Mammary epithelial cell (primary cell): Measurements from ENCODE around the gene MTMR2.

Source experiments
- CTCF ChIP-seq, 2 donors: IDR thresholded peaks in 1 of 2; conservative IDR thresholded peaks in 1 of 2; 2 replicates each; pipeline ENCODE4 v1.5.1; 2011 to 2012; ENCODE audit warnings: inconsistent platforms in 2 of 2, low read length in 2 of 2, mild to moderate bottlenecking in 2 of 2, control low read depth in 1 of 2, low read depth in 1 of 2; ENCODE audit not compliant: insufficient read depth in 1 of 2; ENCODE audit errors: extremely low read depth in 1 of 2
- EZH2 ChIP-seq: IDR thresholded peaks from 2 replicates; pipeline ENCODE4 v1.6.1; 2012; ENCODE audit warnings: low read length, inconsistent platforms, borderline replicate concordance

DNA sequence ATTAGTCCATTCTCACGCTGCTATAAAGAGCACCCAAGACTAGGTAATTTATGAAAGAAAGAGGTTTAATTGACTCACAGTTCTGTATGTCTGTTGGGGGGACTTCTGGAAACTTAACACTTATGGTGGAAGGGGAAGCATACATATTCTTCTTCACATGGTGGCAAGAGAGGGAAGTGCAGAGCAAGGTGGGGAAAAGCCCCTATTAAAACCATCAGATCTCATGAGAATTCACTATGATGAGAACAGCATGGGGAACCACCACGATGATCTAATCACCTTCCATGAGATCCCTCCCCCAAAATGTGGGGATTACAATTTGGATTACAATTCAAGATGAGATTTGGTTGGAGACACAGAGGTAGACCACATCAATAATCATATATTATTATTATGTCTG, 107.9 kb downstream of the MTMR2 start:
- TF ChIP-seq EZH2 (no peak), CTCF (conservative IDR thresholded peaks at IDR 0.05 in 1 of 2, IDR thresholded peaks at IDR 0.05 in 1 of 2; ENCODE audit: extremely low read depth in 1 of 2, insufficient read depth in 1 of 2, low read depth in 1 of 2, low read length in 2 of 2) (no peak)
